AG04450 (cell line): ENCODE data around the gene CFAP126. TPM values are rescaled to one million over a fixed set of nuclear protein-coding genes. Genes with fewer than 3 reads are reported as not detected.

Source experiments
- CTCF ChIA-PET: fragments of 300-600, 350-600 bp; formaldehyde crosslinking; extraction: SDS; loops from one replicate; lab custom pipeline; 2022; ENCODE audit warnings: antibody characterized with exemption, inconsistent platforms; lab: Charles Lee
- POLR2A ChIA-PET: fragments of 350-600 bp; formaldehyde crosslinking; extraction: SDS; loops from one replicate; lab custom pipeline; 2021; ENCODE audit warnings: antibody characterized with exemption, inconsistent platforms; lab: Yijun Ruan, JAX
- DNase-seq: peaks from one replicate; pipeline ENCODE4 v3.0.0-alpha.2; 2011; ENCODE audit warnings: low read depth, low spot score
- H3K27ac ChIP-seq: one replicate; pipeline ENCODE4 v1.5.1; 2012; ENCODE audit warnings: low read depth, low read length, control low read depth
- H3K27me3 ChIP-seq: one replicate; pipeline ENCODE4 v1.6.0; 2012; ENCODE audit warnings: low read length; ENCODE audit not compliant: control insufficient read depth, insufficient read depth
- H3K4me3 ChIP-seq: 2 replicates; pipeline ENCODE4 v1.5.1; 2011; ENCODE audit warnings: mild to moderate bottlenecking, low read depth, low read length, control low read depth
- H3K9me3 ChIP-seq: 2 replicates; pipeline ENCODE4 v1.5.1; 2012; ENCODE audit warnings: low read length; ENCODE audit not compliant: control insufficient read depth, insufficient read depth
- polyA plus RNA-seq: library from polyadenylated mRNA; depleted of rRNA; stranded (reverse); fragments of >200 nt; gene quantifications from 2 replicates; pipeline ENCODE4 v1.2.3, GENCODE V29; 2011
- TF ChIP-seq, protein P1 (sequence below): IDR thresholded peaks from 2 replicates; pipeline ENCODE4 v1.5.1; 2011; ENCODE audit warnings: low read depth, low read length, control low read depth, inconsistent platforms

The CFAP126 gene
- polyA plus RNA-seq, 1 experiment: not detected

DNA sequence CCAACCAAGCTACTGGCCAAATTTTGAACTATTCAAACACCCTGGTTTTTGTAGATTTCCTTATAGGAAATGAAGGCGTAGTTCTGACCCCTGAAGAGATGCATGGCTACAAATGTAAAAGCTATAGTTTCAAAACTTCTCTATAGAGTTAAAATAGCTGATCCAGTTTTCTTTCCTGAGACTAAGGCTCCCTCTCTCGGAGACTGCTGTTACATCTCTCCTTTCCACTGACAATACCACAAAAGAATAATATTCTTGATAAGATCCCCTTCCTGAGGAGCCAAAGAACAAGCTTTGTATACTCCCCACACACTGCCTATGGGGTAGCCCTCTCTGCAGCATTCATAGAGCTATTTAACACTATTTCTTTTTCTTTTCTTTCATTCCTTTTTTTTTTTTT, 6.7 kb upstream of the CFAP126 start:
- no peaks in the 10 kb centered on the region for H3K27me3 ChIP-seq
- CTCF ChIA-PET: interaction anchor here (0.6 to 2.9 kb wide), 18 partner anchors 9 to 209 kb away, joined by 3 to 42 read pairs (median 4); partner anchors contain the start of genes PPOX and TOMM40L
- H3K9me3 ChIP-seq: no peaks in the 10 kb centered on the region
- no peak overlapping the region for H3K4me3 ChIP-seq
- TF ChIP-seq, protein P1, sequence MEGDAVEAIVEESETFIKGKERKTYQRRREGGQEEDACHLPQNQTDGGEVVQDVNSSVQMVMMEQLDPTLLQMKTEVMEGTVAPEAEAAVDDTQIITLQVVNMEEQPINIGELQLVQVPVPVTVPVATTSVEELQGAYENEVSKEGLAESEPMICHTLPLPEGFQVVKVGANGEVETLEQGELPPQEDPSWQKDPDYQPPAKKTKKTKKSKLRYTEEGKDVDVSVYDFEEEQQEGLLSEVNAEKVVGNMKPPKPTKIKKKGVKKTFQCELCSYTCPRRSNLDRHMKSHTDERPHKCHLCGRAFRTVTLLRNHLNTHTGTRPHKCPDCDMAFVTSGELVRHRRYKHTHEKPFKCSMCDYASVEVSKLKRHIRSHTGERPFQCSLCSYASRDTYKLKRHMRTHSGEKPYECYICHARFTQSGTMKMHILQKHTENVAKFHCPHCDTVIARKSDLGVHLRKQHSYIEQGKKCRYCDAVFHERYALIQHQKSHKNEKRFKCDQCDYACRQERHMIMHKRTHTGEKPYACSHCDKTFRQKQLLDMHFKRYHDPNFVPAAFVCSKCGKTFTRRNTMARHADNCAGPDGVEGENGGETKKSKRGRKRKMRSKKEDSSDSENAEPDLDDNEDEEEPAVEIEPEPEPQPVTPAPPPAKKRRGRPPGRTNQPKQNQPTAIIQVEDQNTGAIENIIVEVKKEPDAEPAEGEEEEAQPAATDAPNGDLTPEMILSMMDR: peak; percentile 34
- no peak overlapping the region for H3K27ac ChIP-seq
- DNase-seq: no peak
- POLR2A ChIA-PET: interaction anchor here (0.7 to 0.8 kb wide), 2 partner anchors 16 to 1449 kb away, joined by 6 to 9 read pairs; partner anchors contain the start of gene TAGLN2

DNA sequence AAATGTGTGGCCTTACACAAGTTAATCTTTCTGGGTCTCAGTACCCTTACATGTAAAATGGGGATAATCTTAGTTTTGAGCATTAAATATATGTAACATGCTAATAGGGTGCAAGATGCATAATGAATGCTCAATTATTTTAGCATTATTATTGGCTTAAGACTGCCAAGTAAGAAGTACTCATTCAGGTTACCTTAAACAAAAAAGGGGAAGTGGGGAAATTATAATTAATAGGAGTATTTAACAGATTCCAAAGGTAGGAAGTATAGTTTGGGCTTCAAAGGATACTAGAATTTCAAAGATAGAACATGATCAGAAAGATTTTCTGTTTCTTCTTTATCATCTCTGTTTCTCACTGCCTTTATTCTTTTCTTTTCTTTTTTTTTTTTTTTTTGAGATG, 5.8 kb upstream of the CFAP126 start:
- no peaks in the 10 kb centered on the region for H3K27me3 ChIP-seq

DNA sequence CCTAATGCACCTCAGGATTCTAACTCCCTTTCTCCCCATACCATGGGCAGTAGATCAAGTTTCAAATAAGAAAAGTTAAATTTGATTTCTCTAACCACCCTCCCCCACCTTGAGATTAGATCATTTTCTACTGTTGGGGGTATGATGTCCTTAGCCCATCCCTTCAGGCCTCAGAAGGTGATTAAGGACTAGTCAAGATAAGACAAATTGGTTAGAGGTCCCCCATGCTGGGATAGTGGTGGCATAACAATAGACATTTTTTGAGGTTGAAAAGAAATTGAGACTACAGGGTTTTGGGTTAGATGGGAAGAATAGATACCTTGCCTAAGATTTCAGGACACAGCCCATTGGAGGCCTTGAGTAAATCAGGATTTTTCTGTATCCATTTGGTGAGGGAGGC, 2.5 kb downstream of the CFAP126 start:
- no peaks in the 10 kb centered on the region for H3K9me3 ChIP-seq
- DNase-seq: no peak
- no peaks in the 10 kb centered on the region for H3K27me3 ChIP-seq
- ChIA-PET CTCF (interaction anchor here (4.4 kb wide), 1 partner anchor 17 kb away, joined by 38 read pairs; no protein-coding TSS in a partner anchor), POLR2A (no interaction called here)
- TF ChIP-seq, protein P1: no peak
- no peak overlapping the region for H3K27ac ChIP-seq
- no peak overlapping the region for H3K4me3 ChIP-seq

More for the DNA sequence above, 5.8 kb upstream of the CFAP126 start:
- no peaks in the 10 kb centered on the region for H3K9me3 ChIP-seq
- no peak for DNase-seq
- ChIA-PET CTCF (interaction anchor here (1.0 to 2.9 kb wide), 8 partner anchors 9 to 181 kb away, joined by 3 to 42 read pairs (median 11); partner anchors contain the start of gene TOMM40L), POLR2A (no interaction called here)
- TF ChIP-seq, protein P1: no peak
- no peak overlapping the region for H3K27ac ChIP-seq
- no peak overlapping the region for H3K4me3 ChIP-seq

DNA sequence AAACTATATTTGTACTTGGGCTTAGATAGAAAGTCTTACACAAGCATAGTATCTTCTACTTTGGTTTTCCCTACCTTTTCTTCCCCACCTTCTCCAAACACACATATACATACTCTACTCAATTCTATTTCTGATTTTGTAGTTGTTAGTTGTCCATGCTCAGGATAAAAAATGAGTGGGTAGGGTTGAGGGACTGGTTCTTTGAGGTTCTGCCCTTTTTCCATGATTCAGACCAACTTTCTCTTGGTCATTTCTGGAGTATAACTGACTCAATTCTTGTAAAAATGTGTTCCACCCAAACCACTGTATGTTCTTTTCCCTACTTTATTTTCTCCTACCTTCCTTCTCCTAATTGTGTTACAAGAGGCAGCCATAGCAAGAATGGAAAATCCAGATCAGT, 3.3 kb downstream of the CFAP126 start:
- no peak for DNase-seq
- CTCF ChIA-PET: interaction anchor here (0.7 to 2.0 kb wide), 2 partner anchors 18 to 199 kb away, joined by 3 to 6 read pairs; no protein-coding TSS in a partner anchor
- POLR2A ChIA-PET: no interaction called here

DNA sequence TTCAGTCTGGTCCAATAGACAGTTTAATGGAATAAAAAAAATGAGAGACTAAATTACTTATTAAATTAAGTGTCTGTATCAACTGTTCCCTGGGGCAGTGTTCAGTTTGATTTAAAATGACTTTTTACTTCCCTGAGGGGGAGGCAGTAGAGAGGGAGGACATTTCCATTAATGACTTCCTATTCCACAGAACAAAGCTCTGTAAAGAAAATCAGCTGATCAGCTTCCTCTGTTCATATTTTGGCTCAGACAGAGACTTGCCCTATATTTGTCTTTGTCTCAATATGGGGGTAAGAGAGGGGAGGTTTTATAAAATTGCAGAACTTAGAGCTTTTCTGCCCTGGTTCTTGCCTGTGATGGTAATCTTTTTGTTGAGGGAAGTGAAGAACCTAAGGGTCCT, 8.4 kb downstream of the CFAP126 start:
- Histone ChIP-seq H3K27ac (no peak overlapping the region), H3K4me3 (no peak overlapping the region), H3K27me3 (no peaks in the 10 kb centered on the region), H3K9me3 (no peaks in the 10 kb centered on the region)
- DNase-seq: no peak
- TF ChIP-seq, protein P1: no peak
- CTCF ChIA-PET: interaction anchor here (1.0 to 1.5 kb wide), 2 partner anchors 23 to 133 kb away, joined by 3 to 6 read pairs; no protein-coding TSS in a partner anchor
- POLR2A ChIA-PET: no interaction called here

More for the DNA sequence above, 3.3 kb downstream of the CFAP126 start:
- no peak overlapping the region for H3K4me3 ChIP-seq
- H3K9me3 ChIP-seq: no peaks in the 10 kb centered on the region
- no peak overlapping the region for H3K27ac ChIP-seq
- TF ChIP-seq, protein P1: no peak
- H3K27me3 ChIP-seq: no peaks in the 10 kb centered on the region
